Activated CD4-positive, CD25-positive, alpha-beta regulatory T cell treated with anti-CD3 and anti-CD28 coated beads, Interleukin-2, amount 50 U/mL, for 24 hours (primary cell): ENCODE data around the gene BTG1.
"Not testable (repeated sequence)": the region's sequence is repeated elsewhere in the genome, so short reads cannot be mapped to it uniquely, and the experiment has no call there.

Experiments used
- ATAC-seq, 2 donors: fragments of 150-1000 bp; cut with Tn5 transposase; one replicate each; pipeline ENCODE4 v1.10.0; 2021; ENCODE audit warnings: mild to moderate bottlenecking in 1 of 2, moderate library complexity in 1 of 2

Gene BTG1

DNA sequence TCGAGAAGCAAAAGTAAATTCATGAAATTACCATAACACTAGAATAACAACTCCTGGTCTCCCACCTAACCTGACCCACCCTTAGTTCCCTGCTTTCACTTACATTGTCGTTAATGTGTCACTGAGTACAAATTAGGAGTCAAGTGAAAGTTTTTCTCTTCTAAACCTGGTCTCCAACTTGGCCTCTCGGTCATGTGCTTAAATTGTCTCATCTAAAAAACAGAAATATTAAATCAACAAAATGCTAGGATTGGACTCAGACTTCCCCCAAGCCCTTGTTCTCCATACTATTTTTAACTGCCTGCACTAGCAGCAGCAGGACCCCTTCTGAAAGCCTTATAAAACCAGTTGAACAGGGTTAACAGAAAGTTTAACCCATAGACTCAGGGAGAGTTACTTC is 1.8 kb upstream of the BTG1 start:
- no peak for ATAC-seq

DNA sequence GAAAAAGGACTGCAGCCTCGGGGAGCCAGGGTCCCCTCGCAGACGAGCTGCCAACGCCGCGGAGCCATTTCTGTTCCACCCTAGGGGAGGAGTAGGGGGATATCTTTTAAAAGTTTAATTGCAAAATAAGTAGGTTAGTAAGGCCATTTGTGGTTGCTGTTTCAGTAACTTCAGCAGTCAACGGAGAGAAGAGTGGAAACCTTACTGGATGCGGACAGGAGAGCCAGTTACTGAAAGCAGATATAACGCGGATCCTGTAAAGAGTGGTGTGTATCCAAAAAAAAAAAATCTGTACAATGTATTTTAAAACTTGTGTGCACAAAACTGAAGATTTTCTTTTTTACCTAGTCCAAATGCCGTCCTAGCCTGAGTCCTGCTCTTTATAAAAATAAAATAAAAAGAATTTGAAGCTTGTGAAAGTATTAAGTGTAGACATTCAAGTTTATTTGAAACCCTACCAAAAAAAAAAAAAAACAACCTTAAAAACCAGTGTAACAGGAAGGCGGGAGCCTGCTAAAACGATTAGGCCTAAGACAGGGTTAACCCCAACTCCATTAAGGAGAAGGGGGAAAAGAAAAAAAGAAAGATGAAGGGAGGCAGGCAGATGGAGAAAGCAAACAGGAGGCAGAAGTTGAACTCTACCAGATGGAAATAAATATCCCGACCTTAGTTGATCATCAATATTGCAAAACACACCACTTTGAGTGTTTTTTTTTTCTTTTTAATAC is 1.0 kb upstream of the BTG1 start:
- ATAC-seq = no peak

DNA sequence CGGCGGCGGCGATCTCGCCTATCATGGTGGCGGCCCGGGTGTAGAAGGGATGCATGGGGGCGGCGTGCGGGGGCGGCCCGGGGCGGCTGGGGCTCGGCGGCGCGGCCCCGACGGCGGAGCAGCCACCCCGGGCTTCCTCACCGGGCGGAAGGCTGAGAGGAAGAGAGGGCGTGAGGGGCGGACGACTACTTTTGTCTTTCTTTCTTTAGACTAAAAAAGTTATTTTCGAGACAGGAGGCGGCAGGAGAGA is 240 bp downstream of the BTG1 start:
- peak; percentile 1 to 5 for ATAC-seq

DNA sequence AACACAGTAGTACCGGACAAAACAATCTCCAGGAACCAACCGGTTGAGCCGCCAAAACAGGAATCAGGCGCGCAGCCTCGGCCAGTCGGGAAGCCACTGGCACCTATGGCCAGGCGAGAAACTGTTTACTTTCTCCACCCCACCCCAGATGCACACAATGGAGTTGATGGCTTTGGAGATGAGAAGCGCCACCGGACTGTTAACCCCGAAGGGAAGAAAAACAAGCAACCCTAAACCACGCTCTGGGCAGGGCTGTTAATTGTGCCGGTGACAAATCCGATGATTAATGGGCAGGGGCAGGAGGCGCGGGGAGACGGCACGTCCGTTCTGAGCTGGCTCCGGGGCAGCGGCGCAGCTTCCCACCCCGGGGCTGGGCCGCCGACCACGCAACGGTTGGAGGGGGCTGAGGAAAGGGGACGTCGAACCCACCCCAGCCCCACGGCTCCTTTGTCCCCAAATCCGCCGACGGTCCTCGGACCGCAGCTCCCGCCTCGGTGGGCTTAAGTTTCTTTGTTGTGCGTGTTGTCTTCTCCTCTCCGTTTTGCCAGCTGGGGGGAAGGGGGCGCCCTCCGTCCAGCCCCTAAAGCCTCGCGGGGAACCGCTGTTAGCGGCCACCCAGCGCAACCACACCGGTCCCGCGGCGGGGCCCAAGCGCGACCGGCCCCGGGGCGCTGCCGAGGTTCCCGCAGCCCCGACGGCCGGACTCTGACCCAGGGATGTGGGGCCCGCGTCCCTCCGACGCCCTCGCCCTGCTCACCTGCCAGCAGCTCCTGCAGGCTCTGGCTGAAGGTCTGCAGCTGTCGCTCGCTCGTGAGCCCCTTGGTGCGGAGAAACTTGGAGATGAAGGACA is 790 bp downstream of the BTG1 start:
- ATAC-seq = peak; percentile 9

DNA sequence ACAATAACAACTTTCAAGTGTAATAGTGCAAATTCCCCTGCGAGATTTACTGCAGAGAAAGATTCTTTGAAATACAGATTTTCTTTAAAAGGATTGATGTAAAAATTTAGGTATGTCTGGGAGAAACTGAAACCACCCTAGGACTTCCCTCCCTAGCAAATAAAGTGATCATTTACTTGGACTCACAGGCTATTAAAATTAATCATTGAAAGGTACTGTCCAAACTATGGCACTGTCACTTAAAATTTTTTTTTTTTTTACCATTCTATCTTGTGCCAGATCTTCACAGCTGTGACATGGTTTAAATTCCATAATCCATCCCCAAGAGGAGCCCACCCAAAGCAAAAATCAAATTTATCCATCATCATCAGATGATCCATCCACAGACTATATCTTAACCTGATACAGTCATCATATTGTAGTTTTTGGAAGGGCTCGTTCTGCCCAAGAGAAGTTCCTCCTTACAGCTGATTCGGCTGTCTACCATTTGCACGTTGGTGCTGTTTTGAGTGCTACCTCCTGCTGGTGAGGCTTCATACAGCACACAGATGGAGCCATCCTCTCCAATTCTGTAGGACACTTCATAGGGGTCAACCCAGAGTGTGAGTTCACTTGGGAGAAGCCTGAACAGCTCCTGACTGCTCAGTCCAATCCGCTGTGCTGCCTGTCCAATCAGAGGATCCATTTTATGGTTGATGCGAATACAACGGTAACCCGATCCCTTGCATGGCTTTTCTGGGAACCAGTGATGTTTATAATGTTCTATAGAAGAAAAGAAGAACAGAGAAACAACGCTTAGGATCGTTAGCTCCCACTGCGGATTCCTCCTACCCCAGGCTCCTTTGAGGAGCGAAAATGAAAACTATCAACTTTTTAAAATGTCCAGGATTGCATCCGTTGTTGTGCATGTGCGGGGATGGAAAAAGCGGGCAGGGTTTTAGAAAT is 1.7 kb downstream of the BTG1 start:
- ATAC-seq = peak; percentile 21 to 27

DNA sequence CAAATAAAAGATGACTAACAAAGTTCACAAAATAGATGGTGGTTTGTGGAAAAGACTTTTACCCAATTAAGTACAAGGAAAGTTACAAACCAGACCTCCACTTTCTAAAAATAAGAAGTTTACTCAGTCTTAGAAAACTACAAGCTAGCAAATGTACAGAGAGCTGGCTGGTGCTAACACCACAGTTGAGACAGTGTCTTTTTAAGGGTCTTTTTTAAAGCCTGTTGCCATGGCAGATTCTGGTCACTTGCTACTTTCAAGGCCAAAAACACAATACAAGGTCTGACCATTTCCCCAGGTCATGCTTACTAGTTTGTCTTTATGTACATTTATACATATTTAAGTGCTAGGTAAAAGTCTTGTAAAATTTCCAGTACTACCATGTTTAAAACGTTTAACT is 2.4 kb downstream of the BTG1 start:
- no peak for ATAC-seq

DNA sequence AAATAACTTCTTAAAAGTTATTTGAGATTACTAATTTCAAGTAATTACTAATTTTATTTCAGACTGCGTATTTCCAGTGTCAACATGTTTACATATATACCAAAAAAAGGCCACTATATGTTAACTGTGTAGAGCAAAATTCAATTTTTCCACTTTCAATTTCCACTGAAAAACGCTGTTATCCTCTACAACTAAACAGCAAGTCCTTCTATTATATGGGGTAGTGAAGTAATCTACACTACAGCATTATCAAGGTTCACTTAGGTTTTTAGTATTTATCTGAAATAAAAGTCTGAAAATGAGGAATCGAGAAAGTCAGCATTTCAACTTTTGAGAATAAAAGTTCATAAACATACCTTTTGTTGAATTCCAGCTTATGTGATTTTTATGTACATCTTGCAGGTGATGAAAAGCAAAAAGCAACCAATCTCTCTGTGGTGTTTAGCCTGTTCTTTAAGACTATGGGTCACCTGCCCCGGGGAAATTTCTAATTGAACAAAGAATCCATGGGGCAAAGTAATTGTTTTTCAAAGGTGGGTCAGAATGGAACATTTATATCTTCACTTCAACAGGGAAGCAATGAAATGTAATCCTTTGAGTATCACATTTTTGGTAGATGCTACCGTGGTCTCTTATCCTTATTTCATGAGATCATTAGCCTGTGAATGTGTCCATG is 3.3 kb downstream of the BTG1 start:
- ATAC-seq = no peak

DNA sequence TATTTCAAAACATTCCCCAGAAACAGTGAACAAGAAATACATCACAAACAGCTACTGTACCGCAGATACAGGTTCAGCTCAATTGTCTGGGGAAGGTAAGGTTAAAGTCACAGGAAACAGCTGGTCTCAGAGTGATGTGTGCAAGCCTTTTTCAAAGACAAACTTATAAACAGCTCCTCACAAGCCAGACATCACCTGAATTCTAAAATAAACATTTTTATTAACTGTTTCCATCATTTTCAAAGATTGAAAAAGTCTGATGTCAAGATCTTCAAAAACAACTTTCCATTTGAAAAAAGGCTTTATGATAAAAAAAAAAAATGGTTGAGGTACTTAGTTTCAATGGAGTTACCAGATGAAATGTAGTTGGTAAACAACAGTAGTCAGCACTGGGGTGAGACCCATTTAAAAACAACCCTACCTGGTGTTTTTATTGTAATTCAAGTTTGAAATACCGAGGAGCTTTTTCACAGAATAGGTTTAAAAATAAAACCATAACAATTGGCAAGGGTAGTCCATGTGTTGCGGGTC is 4.0 kb downstream of the BTG1 start:
- no peak for ATAC-seq

DNA sequence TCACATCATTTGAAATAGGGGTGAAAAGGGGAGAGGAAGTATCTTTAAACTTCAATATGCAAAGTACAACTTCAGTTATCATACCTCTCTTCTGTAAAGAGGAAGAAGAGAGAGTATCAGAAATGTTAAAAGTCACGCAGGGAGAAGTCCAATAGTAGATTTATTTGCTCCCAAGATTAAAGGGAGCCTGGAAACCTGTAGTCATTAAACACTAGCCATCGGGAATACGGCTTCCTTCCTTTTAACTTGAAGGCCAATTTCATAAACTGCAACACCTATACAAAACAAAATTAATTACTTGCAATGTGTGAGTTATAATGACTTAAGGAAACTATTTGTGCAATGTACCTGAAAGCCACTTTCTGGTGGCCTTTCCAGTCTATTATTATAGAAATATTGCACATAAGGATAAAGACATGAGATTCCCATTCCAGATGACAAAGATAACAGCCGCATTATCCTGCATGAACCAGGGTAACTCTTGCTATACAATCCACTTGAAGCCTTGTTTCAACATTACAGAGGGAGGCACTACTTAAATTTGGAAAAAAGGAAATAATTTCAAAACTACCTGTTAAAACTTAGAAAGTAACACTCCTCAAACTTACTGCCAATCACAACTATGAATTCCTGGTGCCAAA is 4.6 kb downstream of the BTG1 start:
- ATAC-seq = no peak

DNA sequence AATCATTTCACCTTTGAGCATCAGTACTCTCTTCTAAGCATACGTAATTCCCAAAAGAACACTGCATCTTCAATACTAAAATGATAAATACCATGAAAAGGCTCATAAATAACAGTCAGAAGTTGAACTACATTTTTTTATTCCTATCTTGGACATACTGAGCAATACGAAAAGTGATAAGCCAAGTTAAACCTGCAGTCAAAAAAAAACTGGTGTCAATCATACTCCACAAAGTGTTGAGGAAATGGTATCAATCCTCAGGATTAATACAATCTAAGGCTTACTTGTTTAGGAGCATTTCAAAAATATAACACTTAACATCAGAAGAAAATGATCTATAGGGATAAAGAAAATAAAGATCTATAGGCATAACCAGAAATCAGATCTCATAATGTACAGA is 5.5 kb downstream of the BTG1 start:
- ATAC-seq = no peak

DNA sequence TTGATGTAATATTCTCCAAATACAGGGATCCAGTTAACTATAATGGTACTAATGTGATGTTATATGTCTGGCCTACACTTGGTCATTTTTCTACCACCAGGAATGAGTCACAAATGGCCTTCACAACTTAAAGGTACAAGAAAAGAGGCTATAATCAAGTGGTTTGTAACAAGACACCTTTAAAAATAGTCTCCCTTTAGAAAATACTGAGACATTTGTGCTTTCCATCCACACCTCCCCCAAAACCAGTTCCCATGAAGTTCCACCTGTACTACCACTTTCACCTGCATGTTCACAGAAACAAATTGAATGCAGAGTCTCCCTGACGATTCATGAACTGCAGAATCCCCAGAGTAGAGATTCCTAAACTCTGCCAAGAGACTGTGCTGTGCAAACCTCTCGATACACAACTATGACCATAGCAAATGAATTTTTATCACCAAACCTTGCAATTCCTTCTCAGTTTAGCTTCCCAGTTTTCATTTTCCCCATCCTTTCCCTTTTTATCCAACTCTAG is 6.0 kb downstream of the BTG1 start:
- no peak for ATAC-seq

DNA sequence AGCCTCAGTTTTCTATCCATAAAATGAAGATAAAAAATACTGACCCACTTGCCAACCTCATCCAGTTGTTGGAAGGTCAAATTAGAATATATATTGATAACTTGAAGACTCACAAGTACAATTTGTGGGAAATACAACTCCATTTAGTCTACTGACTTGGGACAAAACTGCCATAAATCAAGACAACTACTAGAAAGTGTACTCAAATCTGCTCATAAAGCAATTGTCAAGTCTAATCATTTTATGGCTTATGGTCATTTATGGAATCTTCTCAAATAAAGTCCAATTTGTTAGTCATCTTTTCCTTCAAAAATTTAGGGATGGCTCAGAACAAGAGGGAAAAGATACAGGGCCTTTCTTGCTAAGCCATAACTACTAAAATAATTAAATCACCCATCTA is 7.0 kb downstream of the BTG1 start:
- no peak for ATAC-seq

DNA sequence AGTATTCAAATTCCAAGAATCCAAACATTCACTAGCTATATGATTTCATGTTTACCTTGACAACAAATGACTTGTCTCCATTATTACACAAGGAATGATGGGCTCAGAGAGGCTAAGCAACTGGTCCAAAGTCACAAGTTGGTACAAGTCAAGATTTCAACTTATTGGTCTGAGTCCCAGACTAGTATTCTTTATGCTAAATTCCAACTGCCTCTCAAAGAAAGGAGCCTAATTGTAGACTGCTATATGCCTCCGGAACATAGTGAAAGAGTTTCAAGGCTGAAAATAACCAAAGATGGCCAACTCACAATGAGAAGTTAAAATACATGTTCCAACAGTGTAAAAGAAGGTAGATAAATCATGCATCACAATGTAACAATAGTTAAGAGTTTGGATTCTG is 7.5 kb downstream of the BTG1 start:
- no peak for ATAC-seq

DNA sequence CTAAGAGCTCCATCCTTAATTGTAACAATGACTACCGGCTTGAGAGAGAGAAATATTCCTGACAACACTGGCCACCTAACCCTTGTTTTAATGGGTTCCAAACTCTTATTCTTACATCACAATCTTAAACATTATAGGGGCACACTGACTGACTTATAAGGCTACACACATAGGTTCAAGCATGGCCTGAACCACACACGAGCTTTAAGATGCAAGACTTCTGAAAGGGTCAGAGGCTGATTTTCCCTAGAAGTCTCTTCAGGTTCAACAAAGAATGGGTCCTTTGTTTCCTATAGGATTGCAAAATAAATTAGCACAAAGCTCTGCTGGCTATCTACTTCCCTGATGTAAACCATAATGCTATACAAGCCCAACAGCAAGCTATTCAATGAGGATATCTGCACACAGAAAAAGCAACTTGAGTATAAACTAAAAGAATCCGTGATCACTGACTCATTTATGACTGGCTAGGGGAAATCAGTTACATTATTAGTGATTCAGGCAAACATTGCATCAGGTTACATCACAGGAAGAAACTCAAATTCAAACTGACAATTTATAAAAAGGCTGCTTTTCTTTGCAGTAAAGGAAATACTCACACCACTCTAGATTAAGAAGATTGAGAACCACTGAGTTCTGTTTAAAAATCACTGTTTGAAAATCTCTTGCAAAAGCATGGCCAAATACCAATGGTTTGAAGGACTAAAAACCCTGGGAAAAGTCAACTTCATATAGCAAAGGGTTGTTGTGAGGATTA is 8.5 kb downstream of the BTG1 start:
- ATAC-seq = peak; percentile 65 to 66

DNA sequence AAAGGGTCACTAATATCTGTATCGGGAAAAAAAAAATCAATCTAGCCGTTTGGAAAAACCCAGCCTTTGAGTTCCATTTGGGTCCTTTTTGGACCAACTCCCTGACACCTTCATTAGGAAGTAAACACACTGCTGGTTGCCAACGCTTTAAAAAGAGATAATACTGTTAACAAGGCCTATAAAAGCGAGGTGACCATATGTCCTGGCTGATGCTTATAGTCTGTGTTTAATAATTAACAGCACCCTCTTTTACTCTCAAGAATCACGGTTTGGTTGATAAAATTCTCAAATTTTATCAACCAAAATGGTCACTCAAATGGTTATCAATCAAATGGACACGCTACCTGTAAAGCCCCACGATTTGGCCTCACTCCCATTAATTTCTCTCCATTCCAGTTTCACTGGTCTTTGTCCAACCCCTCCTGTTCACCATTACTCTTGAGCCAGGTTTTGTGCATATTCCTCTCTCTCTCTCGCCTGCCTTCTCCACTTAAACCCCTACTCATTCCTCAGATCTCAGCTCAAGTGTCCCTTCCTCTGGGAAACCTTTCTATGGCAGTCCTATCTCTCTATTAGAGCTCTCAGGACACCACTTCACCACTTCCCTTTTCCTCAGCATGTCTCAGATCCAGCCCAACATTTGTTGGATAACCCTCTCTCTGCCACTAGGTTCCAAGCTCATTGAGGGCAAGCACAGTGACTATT is 9.5 kb downstream of the BTG1 start:
- ATAC-seq = no peak

DNA sequence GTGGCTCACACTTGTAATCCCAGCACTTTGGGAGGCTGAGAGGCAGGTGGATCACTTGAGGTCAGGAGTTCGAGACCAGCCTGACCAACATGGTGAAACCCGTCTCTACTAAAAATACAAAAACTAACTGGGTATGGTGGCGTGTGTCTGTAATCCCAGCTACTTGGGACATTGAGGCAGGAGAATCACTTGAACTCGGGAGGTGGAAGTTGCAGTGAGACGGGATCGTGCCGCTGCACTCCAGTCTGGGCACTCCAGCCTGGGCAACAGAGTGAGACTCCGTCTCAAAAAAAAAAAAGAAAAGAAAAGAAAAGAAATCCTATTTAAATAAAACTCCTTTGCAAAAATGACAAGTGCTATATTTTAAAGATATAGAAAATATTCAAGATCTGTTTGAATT is 10.1 kb downstream of the BTG1 start:
- not testable (repeated sequence) for ATAC-seq

DNA sequence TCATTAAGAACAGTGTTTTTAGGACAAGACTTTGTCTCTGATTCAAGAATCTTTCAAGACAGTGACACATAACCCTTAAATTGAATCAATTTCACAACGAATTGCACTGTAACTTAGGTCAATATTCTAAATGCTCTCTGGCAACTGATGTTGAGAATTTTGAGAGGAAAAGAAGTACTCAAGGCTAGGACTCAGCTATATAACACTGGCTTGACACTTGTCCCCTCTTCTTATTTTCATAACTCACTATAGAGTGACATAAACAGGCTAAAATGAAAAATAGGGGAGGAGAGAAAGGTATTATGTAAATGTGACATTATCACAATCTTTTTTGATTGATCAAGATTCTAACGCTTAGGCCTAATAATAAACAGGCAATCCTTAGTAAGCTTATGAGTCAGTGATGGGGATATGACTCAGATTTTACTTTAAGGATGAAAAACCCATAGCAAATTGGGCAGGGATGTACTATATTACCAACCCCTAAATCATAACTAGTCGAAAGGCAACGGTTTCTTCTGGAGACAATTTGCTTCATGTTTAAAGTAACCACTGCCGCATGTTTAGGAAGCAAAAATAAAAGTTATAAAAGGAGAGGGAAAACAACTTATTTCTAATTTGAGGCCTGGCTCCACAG is 10.9 kb downstream of the BTG1 start:
- peak; percentile 64 to 69 for ATAC-seq

DNA sequence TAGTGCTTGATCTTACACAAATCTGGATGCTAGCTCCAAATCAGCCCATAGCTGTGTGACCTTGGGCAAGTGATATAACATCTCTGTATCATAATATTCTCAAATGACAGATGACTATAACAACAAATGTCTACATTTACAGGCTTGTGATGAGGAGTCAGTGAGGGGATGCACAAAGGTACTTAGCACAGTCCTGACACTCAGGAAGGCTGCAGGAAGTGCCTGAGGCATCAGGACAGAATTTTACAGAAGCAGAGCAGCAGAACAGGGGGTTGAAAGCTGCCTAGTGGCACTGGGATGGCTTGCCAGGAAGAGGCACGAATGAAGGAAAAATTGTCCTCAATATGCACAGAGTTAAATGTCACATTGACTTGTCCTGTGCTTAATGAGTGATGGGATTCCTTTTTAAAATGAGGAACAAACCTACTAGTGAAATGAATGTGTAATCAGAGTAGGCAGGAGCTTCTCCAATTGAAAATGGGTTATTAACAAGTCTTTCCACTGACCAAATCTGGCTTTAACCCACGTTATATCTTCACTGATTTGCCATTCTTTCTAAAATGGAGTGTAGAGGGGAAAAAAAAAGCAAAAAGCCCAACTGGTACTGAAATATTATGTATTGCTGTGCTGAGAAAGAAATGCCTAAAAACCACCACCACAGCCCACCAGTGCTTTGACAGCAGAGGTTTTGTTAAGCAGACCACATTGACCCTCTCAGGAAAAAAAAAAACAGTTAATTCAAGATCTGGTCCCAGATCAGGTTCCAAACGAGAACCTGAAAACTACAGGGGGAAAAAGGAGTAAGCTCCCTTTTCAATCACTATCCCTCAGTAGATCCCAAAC is 11.6 kb downstream of the BTG1 start:
- no peak for ATAC-seq

DNA sequence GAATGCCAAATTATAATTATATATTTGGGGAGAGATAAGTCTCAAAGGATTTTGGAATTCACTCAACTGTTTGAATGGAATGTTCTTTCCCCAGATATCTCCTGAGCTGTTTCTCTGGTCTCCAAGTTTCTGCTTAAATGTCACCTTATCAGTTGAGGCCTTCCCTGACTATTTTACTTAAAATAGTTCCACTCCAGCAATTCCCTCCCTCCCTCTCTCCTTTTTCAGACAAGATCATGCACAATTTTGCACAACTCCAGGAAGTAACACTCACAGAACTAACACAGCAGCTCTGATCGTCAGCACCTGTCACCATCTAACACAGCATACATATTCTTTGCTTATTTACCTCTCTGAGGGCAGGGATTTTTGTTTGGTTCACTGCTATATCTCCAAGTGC is 12.5 kb downstream of the BTG1 start:
- ATAC-seq = no peak
